Karpas-422 (cell line): ENCODE results near the gene KNDC1. TPM values are rescaled to one million over a fixed set of nuclear protein-coding genes. Genes with fewer than 3 reads are reported as not detected.

Experiments used
- DNase-seq: peaks from one replicate; pipeline ENCODE4 v3.0.0-alpha.2; 2015
- H2AFZ ChIP-seq: fragments of 200-600 bp; sonication (generic); 2 replicates; pipeline ENCODE4 v1.6.1; 2014; ENCODE audit warnings: antibody characterized with exemption, low read length, mixed read lengths
- H3K27ac ChIP-seq: fragments of 200-600 bp; sonication (generic); 2 replicates; pipeline ENCODE4 v1.5.1; 2014; ENCODE audit warnings: mild to moderate bottlenecking, low read length, moderate library complexity
- H3K27me3 ChIP-seq: fragments of 200-600 bp; sonication (generic); 2 replicates; pipeline ENCODE4 v1.6.1; 2014; ENCODE audit warnings: low read length, mixed read lengths
- H3K36me3 ChIP-seq: fragments of 200-600 bp; sonication (generic); 2 replicates; pipeline ENCODE4 v1.6.1; 2014; ENCODE audit warnings: low read length, mixed read lengths; ENCODE audit not compliant: insufficient read depth
- H3K4me1 ChIP-seq: fragments of 200-600 bp; sonication (generic); 2 replicates; pipeline ENCODE4 v1.6.1; 2014; ENCODE audit warnings: mild to moderate bottlenecking, low read length, mixed read lengths
- H3K4me2 ChIP-seq: fragments of 200-600 bp; sonication (generic); 2 replicates; pipeline ENCODE4 v1.6.1; 2014; ENCODE audit warnings: low read length, low read depth, mild to moderate bottlenecking; ENCODE audit not compliant: poor library complexity, severe bottlenecking
- H3K4me3 ChIP-seq: fragments of 200-600 bp; sonication (generic); 2 replicates; pipeline ENCODE4 v1.5.1; 2014; ENCODE audit warnings: mild to moderate bottlenecking, antibody characterized with exemption, low read length, mixed read lengths
- H3K79me2 ChIP-seq: fragments of 200-600 bp; sonication (generic); 2 replicates; pipeline ENCODE4 v1.6.1; 2014; ENCODE audit warnings: mild to moderate bottlenecking, low read length, mixed read lengths
- H3K9ac ChIP-seq: fragments of 200-600 bp; sonication (generic); 2 replicates; pipeline ENCODE4 v1.6.0; 2014; ENCODE audit warnings: low read length
- H3K9me2 ChIP-seq: fragments of 200-600 bp; sonication (generic), shearing (Covaris generic); replicated peaks from 2 replicates; pipeline ENCODE4 v1.6.0; 2014; ENCODE audit warnings: mild to moderate bottlenecking, low read length, moderate library complexity; ENCODE audit not compliant: insufficient read depth
- H3K9me3 ChIP-seq: fragments of 300-700, 200-600 bp; sonication (generic); 2 replicates; pipeline ENCODE4 v1.6.1; 2014; ENCODE audit warnings: low read length, mixed read lengths
- H4K20me1 ChIP-seq: fragments of 200-600 bp; sonication (generic); 2 replicates; pipeline ENCODE4 v1.6.1; 2014; ENCODE audit warnings: mild to moderate bottlenecking, antibody characterized with exemption, low read length, low read depth; ENCODE audit not compliant: insufficient read depth
- total RNA-seq: library from RNA; depleted of rRNA; stranded (reverse); fragments of >200 nt; shearing (Covaris generic); gene quantifications from 2 replicates; pipeline ENCODE4 v1.2.3, GENCODE V29; 2014; ENCODE audit warnings: low replicate concordance; rRNA removed

KNDC1 gene
- total RNA-seq, 1 experiment from 2014 or later, result not detected

DNA sequence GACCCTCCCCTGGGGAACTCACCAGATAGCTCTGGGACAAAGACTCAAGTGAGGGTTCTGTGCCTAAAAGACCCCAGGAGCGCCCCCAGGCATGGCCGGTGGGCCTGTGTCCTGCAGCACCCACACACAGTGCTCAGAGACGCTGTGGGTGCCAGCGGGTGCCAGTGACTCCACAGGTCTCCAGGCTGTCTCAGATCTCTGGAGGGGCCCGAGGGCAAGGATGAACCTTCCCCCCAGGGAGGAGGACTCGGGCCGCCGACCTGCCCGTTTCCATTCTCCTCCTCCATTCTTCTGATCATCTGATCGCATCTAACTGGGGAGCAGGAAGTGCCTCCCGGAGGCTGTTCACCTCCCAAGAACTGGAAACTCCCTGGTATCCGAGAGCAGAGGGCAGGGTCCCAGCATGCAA is 115.7 kb downstream of the KNDC1 start:
- Histone ChIP-seq H3K9ac (no peak overlapping the region), H2AFZ (no peak overlapping the region), H3K9me2 (no peaks in the 10 kb centered on the region), H3K4me2 (no peak overlapping the region), H3K9me3 (no peaks in the 10 kb centered on the region), H3K4me3 (no peak overlapping the region), H3K36me3 (no peaks in the 10 kb centered on the region), H3K27ac (no peak overlapping the region), H3K4me1 (peaks cover 16% of the 10 kb centered on the region), H3K27me3 (no peaks in the 10 kb centered on the region), H3K79me2 (no peaks in the 10 kb centered on the region), H4K20me1 (peaks cover 21% of the 10 kb centered on the region; the same call in 1 of the 2 replicates)
- DNase-seq, result peak; percentile 66

Other genes with a start within 250 kb of the KNDC1 start
- 0.22 and 1.5 TPM in 2 replicates for gene CFAP46, start 217.6 kb upstream of the KNDC1 start, total RNA-seq
- gene ADGRA1, start 72.3 kb upstream of the KNDC1 start, total RNA-seq, result not detected in 2 replicates
- not detected in 2 replicates for gene UTF1, start 70.0 kb downstream of the KNDC1 start, total RNA-seq
- gene VENTX, start 77.6 kb downstream of the KNDC1 start, total RNA-seq, result not detected in 2 replicates
- gene ADAM8, start 116.6 kb downstream of the KNDC1 start, total RNA-seq, result 0.71 and 3.8 TPM in 2 replicates
- 21.4 and 29.5 TPM in 2 replicates for gene TUBGCP2, start 148.7 kb downstream of the KNDC1 start, total RNA-seq
- gene ZNF511, start 148.7 kb downstream of the KNDC1 start, total RNA-seq, result 14.0 and 38.6 TPM in 2 replicates
- gene CALY, start 176.7 kb downstream of the KNDC1 start, total RNA-seq, result not detected in 2 replicates
- gene PRAP1, start 187.2 kb downstream of the KNDC1 start, total RNA-seq, result not detected in 2 replicates
- gene FUOM, start 197.8 kb downstream of the KNDC1 start, total RNA-seq, result 0.97 and 1.5 TPM in 2 replicates
- gene ECHS1, start 213.1 kb downstream of the KNDC1 start, total RNA-seq, result 37.3 and 71.9 TPM in 2 replicates
- gene PAOX, start 219.0 kb downstream of the KNDC1 start, total RNA-seq, result 1.6 TPM in 1 of 2 replicates, not detected in the other
- gene MTG1, start 233.9 kb downstream of the KNDC1 start, total RNA-seq, result 26.9 and 33.6 TPM in 2 replicates